ENCODE results near the gene R3HDM2.

The R3HDM2 gene

GRCh38 chr12:57268264-57268663, 162.6 kb downstream of the R3HDM2 start:
- no peak for DNase-seq (ENCODE audit: low spot score)

DNA sequence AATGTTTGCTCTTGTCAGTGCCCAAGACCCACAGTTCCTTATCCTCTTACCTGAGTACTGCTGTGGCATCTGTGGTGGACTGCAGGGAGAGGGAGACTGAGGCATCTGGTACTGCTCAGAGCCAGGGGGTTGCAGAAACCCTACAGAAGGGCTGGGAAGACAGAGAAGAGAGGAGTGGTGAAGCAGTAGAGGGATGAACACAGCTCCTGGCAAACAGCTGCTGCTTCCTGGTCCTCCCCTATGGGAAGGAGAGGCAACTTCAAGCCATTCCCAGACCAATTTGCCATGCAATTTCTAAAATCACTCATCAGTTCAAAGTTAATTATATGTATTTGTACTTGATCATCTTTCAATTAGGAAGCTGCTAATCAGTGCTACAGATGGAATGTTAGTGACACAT, 164.2 kb downstream of the R3HDM2 start:
- DNase-seq (ENCODE audit: low spot score): no peak

DNA sequence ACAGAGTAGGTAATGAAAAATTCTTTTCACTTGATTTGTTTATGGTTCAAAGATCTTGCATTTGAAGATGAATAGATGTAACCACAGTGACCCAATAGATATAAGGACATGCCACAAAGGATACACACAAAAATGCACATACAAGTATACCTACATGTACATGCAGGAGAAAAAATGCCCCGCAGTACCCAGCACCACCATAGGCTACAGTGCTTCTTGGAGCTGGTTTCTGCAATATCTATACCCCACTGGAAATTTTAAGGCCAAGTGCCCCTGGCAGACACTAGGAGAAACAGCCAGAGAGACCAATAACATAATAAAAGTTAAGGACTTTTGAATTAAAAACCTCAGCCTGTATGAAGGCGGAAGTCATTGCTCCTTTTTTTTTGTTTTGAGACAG, 167.7 kb downstream of the R3HDM2 start:
- no peak for DNase-seq (ENCODE audit: low spot score)

DNA sequence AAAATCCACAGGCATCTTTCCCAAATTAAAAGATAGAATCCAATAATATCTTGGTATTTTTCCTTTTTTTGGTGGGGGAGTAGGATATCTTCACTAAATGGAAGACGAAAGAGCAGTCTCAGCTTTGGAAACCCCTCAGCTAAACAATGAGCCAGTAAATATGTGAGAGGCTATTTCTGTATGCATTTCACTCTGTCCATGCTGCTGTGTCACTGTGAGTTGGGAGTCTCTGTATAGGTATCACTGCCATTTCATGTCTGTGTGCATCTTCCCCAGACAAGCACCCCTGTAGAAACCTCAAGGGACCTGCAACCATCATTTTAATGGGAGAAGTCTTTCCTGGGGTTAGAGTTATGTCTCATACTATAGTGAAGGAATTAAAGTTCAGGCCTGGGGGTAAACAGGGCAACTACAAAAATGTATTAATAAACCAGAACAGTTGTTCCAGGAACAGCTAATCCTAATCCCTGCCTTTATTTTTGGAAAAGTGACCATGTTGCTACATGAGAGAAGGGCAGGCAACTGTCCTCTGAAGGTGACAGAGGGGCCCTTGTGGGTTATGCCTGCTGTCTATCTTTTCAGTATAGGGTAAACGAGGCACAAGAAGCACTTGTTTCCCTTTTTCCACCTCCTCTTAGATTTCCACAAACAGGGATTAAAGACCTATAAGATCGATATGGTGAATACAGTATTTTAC, 168.6 kb downstream of the R3HDM2 start:
- DNase-seq (ENCODE audit: low spot score): no peak

DNA sequence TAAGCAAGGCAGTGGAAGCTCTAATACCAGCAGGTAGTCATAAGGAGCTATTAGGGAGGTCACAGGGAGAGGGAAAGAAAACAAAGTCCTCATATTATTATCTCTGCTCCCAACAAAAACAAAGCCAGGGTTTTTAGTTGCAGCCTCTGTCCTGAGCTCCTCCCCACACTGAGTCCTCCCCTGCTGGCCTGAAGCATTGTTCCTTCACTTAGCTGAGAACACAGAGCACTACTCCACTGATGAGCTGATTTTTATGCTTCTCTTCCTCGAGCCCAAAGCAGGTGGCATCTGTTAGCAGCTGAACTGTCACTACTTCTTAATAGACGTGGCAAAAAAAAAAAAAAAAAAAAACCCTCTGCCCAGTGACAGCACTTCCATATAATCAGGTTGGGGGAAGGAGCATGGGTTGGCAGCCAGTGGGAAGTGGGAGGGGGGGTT, 169.4 kb downstream of the R3HDM2 start:
- no peak for DNase-seq (ENCODE audit: low spot score)

- no peak for DNase-seq (ENCODE audit: low spot score)
Measured at GRCh38 chr12:57260366-57260765, 170.5 kb downstream of the R3HDM2 start.

- no peak for DNase-seq (ENCODE audit: low spot score)
Measured at GRCh38 chr12:57258977-57259970, 171.6 kb downstream of the R3HDM2 start.

DNA sequence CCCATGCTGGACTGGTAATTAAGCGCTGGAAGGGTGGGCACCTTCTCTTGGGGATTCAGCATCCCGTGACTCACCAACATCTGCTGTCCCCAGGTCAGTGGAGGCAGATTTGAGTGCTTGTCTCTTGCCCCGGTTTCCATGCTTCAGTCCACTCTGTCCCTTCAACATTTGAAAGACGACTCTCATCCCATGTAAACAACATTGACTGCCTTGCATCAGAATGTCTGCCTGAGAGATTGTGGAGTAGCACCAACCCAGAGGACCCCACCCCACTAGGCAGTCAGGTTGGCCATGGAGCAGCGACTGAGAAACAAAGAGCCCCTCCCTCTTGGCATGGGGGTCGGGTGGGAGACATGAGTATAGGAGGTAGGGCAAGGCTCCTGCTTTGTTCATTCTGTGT, 174.9 kb downstream of the R3HDM2 start:
- no peak for DNase-seq (ENCODE audit: low spot score)

DNA sequence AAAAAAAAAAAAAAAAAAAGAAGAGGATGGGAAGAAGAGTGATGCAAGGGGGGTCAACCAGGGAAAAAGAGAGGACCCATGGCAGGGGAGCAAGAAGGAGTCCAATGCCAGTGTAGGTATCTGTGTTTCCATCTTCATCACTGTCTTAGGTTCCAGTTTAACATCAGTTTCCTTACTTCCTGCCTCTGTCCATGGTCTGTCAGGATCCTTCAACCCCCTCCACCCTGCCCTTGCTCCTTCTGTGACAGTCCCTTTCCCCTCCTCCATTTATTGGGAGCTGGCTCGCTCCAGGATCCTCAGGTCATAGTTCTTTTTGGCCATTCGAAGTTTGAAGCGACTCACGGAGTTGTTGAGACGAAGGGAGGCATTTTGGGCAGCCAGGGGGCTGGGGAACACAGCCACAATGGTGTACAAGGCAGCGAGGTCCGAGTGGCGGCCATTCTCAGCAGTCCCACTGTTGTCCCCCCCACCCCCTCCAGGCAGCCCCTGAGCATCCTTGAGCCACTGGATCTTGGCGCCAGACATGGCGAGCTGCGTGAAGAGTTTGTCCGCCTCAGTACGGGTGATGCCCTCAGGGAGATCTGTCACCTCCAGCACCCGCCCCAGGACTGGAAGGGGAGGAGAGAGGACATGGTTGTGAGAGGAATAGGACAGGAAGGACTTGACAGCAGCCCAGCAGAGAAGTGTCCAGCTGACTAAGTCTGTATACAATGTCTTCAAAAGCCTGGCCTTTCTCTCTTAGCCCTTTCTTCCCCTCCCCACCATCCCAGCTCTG, 176.2 kb downstream of the R3HDM2 start:
- no peak for DNase-seq (ENCODE audit: low spot score)

DNA sequence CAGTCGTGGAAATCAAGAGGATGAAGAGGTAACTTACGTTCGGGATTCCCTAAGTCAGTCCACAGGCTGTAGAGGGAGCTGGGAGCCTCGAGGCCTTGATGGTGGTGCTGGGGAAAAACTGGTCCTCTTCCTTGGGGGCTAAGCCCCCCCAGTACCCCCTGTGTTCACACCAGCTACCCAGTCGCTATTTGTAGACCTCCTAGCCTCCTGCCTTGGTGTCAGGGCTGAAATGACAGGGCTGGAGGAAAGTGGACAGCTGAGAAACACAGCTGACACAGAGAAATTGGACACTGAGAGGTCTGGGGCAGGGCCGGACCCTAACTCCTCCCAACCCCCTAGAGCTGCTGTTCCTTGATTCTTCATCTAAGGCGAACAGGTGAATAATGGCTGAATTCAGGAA, 179.9 kb downstream of the R3HDM2 start, which contains the start of gene STAC3:
Gene STAC3 (minus strand): TSS at position 232 of the 400 bp plus-strand sequence. CDS start 1,551 bp downstream, outside the sequence.
- DNase-seq (ENCODE audit: low spot score): no peak

- DNase-seq (ENCODE audit: low spot score): no peak
Measured at GRCh38 chr12:57250541-57250940, 180.3 kb downstream of the R3HDM2 start.

DNA sequence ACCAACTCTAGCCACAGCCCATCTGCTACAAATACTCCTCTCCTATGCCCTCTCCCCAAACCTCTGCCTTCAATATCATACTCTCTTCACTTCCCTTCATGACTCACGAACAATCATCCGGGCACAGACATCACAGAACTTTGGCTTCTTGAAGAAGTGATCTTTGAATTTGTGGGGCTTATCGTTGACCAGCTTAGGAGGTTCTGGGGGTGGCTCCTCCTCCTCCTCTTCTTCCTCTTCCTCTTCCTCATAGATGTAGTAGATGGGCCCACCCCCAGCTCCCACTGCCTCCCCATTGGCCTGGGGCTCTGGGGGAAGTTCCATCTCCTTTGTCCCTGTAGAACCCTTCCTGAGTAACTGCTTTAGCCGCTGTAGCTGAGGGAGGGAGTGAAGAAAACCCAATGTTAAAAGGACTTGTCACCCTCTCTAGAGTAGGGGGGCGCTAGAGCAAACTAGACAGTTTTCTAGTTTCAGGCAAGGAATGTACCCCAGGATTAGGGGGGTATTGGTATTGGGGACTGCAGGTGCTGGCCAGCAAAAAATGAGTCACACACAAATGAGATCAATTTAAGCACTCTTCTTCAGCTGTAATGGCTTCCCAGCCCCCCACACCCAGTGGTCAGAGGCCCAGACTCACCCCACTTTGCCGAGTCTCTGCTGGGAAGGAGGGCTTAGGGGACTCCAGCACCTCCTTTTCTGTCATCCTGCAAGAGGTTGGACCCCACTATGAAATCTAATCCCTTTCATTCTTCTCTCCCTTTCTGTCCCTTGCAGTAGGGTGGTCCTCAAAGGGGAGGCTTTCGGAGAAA, 181.7 kb downstream of the R3HDM2 start:
- no peak for DNase-seq (ENCODE audit: low spot score)

DNA sequence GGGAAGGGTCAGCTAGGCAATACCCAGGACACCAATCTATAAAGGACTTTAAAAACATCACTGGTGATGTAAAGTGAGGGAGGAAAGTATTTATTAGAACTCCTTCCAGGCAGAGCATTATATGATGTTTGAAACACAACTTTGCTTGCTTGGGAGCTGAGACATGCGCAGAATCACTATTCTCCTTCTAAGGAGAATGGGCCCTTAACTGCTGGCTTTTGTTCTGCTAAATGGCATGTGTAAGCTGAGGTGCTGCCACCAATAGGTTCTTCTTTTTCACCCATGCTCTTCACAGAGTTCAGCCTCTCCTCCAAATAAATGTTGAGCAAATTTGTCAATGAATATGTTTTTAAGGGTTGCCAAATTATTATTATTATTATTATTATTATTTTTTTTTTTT, 183.8 kb downstream of the R3HDM2 start:
- no peak for DNase-seq (ENCODE audit: low spot score)

DNA sequence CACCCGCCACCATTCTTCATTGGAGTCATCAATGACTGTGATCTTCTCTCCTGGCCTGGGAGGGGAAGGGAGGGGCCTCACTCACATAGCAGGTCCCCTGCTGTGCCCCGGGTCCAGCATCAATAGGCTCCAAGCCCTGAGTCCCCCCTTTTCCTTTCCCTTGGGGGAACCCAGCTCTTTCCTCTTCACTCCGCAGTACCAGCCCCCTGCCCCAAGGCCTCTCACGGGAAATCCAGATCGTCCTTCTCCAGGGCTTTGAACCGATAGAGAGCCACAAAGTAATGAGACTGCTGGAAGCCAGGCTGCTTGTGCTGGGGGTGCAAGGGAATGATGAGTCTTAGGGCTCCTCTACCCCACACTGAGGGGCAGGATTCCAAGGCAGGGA, 186.5 kb downstream of the R3HDM2 start:
- no peak for DNase-seq (ENCODE audit: low spot score)

GRCh38 chr12:57243521-57244311, 187.1 kb downstream of the R3HDM2 start:
- no peak for DNase-seq (ENCODE audit: low spot score)

DNA sequence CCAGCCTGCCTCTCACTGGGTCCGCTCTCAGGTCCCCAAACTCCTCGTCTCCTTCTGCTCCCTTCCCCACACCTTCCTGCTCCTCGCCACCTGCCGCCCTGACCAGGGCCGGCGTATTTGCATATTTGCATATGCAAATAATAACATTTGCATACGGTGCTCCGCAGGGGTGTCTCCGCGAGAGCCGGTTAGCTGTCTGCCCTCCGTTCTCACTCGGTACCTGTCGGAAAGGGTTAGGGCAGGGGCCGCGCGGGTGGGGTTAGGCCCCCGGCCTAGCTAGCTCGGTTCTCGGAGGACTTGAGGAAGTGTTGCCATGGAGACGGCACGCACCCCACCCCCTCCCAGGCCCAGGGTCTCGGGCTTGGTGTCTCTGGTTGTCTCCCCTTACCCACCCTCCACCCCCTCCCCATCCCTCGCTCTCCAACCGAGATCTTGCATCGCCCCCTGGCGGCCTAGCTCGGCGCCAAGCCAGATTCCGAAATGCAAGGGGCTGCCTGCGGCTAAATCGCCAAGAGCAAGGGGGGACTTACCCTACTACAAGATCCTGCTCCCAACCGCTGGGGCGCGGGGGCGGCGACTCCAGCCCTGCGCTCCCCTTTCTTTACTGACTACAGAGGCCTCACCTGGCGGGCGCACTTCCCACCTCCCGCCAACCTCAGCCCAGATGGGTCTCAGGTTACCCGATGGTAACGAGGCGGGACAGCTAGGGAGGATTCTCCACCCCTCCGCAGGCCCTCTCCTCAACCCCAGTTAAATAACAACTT, 188.0 kb downstream of the R3HDM2 start:
- DNase-seq (ENCODE audit: low spot score): no peak

GRCh38 chr12:57242329-57242690, 188.5 kb downstream of the R3HDM2 start:
- DNase-seq (ENCODE audit: low spot score): no peak

- no peak for DNase-seq (ENCODE audit: low spot score)
Measured at GRCh38 chr12:57241402-57242310, 189.2 kb downstream of the R3HDM2 start.

DNA sequence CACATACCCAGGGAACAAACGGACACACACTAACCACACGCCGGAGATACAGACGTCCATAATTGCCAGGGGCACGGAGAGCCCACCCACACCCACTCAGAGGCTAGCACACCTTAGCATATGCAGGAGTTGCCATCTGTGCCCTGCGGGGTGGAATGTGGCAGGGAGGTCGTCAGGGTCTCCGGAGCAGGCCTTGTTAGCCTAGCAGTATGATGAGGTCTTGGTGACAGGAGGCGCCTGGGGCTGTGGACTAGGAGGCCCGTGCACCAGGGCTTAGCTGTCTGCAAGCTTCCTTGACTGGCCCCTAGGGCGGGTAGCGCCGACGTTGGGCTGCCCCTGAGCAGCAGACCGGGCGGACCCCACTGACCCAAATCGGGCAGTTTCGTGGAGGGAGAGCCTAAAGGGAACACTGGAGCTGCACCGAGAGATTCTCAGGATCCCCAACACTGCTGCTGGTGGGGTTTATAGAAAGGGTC, 189.9 kb downstream of the R3HDM2 start:
- DNase-seq (ENCODE audit: low spot score): no peak

Measured in pons (tissue), 1 donor.